GM18499 (cell line): ENCODE results near the gene FUCA1.
"Not testable (repeated sequence)": the region's sequence is repeated elsewhere in the genome, so short reads cannot be mapped to it uniquely, and the experiment has no call there.

ENCODE experiments used
- ATAC-seq: cut with Tn5 transposase; IDR thresholded peaks from one replicate; pipeline ENCODE4 v1.9.1; 2021; ENCODE audit warnings: moderate number of reproducible peaks; ENCODE audit not compliant: insufficient read depth, unreplicated experiment

The FUCA1 gene

GRCh38 chr1:23804183-23804835 lies 63.8 kb downstream of the FUCA1 start:
- no peak for ATAC-seq

GRCh38 chr1:23803674-23804073 lies 64.4 kb downstream of the FUCA1 start:
- no peak for ATAC-seq

- ATAC-seq = not testable (repeated sequence)
Observed at GRCh38 chr1:23802809-23803342, 65.2 kb downstream of the FUCA1 start.

- no peak for ATAC-seq
Observed at GRCh38 chr1:23801876-23802275, 66.2 kb downstream of the FUCA1 start.

- ATAC-seq = no peak
Observed at GRCh38 chr1:23801338-23801748, 66.7 kb downstream of the FUCA1 start.

GRCh38 chr1:23800400-23801337 lies 67.4 kb downstream of the FUCA1 start, which contains the start of gene GALE:
GALE (minus strand) TSS chr1:23800754; CDS start chr1:23799007, 1,747 bp downstream.
- ATAC-seq = no peak

- ATAC-seq = no peak
Observed at GRCh38 chr1:23799570-23800399, 68.3 kb downstream of the FUCA1 start.

GRCh38 chr1:23799255-23799569 lies 68.9 kb downstream of the FUCA1 start:
- no peak for ATAC-seq

GRCh38 chr1:23798662-23799142 lies 69.4 kb downstream of the FUCA1 start:
- no peak for ATAC-seq

GRCh38 chr1:23797478-23798448 lies 70.3 kb downstream of the FUCA1 start:
- ATAC-seq = no peak

GRCh38 chr1:23796466-23797271 lies 71.4 kb downstream of the FUCA1 start:
- no peak for ATAC-seq

- ATAC-seq = no peak
Observed at GRCh38 chr1:23795676-23796465, 72.2 kb downstream of the FUCA1 start.
